GM12801 (cell line): ENCODE results near the gene TESMIN.

Source experiments
- TF ChIP-seq, protein P1 (sequence below): IDR thresholded peaks from one replicate; pipeline ENCODE4 v1.5.1; 2011; ENCODE audit warnings: control low read depth; ENCODE audit not compliant: insufficient read length; ENCODE audit errors: extremely low read depth

Gene TESMIN

DNA sequence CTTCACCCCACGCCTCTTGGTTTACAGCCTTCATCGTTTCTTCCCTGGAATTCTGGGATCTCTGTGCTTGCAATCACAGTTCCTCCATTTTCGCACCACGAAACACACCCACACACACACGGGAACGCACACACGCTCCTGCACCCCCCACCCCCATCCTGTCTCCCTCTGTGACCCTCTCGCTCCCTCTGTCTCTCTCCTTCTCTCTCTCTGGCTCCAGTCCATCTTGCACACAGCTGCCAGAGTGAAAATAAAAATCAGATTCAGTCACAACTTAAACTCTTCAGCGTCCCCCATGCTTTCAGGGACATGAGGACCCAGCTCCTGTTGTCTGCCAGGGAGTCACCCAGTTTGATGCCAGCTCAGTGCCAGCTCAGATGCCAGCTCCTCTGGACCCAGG, 64.0 kb downstream of the TESMIN start:
- TF ChIP-seq, protein P1, sequence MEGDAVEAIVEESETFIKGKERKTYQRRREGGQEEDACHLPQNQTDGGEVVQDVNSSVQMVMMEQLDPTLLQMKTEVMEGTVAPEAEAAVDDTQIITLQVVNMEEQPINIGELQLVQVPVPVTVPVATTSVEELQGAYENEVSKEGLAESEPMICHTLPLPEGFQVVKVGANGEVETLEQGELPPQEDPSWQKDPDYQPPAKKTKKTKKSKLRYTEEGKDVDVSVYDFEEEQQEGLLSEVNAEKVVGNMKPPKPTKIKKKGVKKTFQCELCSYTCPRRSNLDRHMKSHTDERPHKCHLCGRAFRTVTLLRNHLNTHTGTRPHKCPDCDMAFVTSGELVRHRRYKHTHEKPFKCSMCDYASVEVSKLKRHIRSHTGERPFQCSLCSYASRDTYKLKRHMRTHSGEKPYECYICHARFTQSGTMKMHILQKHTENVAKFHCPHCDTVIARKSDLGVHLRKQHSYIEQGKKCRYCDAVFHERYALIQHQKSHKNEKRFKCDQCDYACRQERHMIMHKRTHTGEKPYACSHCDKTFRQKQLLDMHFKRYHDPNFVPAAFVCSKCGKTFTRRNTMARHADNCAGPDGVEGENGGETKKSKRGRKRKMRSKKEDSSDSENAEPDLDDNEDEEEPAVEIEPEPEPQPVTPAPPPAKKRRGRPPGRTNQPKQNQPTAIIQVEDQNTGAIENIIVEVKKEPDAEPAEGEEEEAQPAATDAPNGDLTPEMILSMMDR = no peak

- TF ChIP-seq, protein P1 = no peak
These were observed 64.8 kb downstream of the TESMIN start for GRCh38 chr11:68686486-68686885.

GRCh38 chr11:68685656-68686380, 65.5 kb downstream of the TESMIN start:
- TF ChIP-seq, protein P1 = no peak

- TF ChIP-seq, protein P1 = no peak
These were observed 66.6 kb downstream of the TESMIN start, which contains the start of gene GAL for GRCh38 chr11:68684385-68685356. Gene GAL (plus strand): TSS chr11:68684544. CDS start chr11:68684924, 380 bp downstream.

- TF ChIP-seq, protein P1 = no peak
These were observed 67.6 kb downstream of the TESMIN start for GRCh38 chr11:68683536-68684384.

GRCh38 chr11:68683121-68683520, 68.2 kb downstream of the TESMIN start:
- TF ChIP-seq, protein P1 = no peak
